HUES64 (cell line): ENCODE data around the gene KRTAP10-8.
"Not testable (repeated sequence)": the region's sequence is repeated elsewhere in the genome, so short reads cannot be mapped to it uniquely, and the experiment has no call there.

Experiments used
- H3K27ac ChIP-seq: 2 replicates; pipeline ENCODE4 v1.7.0; 2013; ENCODE audit warnings: low read depth, low read length, inconsistent platforms
- H3K27me3 ChIP-seq: 2 replicates; pipeline ENCODE4 v1.6.1; 2013; ENCODE audit warnings: mild to moderate bottlenecking, low read length; ENCODE audit not compliant: insufficient read depth
- H3K36me3 ChIP-seq: 2 replicates; pipeline ENCODE4 v1.6.1; 2013; ENCODE audit warnings: mild to moderate bottlenecking, low read length; ENCODE audit not compliant: insufficient read depth
- H3K4me1 ChIP-seq: 2 replicates; pipeline ENCODE4 v1.6.1; 2013; ENCODE audit warnings: mild to moderate bottlenecking, low read length, moderate library complexity; ENCODE audit not compliant: insufficient read depth
- H3K4me3 ChIP-seq: 2 replicates; pipeline ENCODE4 v1.5.1; 2013; ENCODE audit warnings: mild to moderate bottlenecking, low read length, moderate library complexity
- H3K9ac ChIP-seq: 2 replicates; pipeline ENCODE4 v1.6.1; 2013; ENCODE audit warnings: mild to moderate bottlenecking, low read depth, low read length
- H3K9me3 ChIP-seq: 2 replicates; pipeline ENCODE4 v1.6.1; 2013; ENCODE audit warnings: low read depth, low read length; ENCODE audit not compliant: insufficient read depth
- WGBS: fragments of 150-250, 120-280 bp; methylation state at CpG from one replicate; pipeline ENCODE4 v1.1.7; 2013; ENCODE audit warnings: missing lambda C conversion rate; 5-methylcytosine and 5-hydroxymethylcytosine counted together

Gene KRTAP10-8

DNA sequence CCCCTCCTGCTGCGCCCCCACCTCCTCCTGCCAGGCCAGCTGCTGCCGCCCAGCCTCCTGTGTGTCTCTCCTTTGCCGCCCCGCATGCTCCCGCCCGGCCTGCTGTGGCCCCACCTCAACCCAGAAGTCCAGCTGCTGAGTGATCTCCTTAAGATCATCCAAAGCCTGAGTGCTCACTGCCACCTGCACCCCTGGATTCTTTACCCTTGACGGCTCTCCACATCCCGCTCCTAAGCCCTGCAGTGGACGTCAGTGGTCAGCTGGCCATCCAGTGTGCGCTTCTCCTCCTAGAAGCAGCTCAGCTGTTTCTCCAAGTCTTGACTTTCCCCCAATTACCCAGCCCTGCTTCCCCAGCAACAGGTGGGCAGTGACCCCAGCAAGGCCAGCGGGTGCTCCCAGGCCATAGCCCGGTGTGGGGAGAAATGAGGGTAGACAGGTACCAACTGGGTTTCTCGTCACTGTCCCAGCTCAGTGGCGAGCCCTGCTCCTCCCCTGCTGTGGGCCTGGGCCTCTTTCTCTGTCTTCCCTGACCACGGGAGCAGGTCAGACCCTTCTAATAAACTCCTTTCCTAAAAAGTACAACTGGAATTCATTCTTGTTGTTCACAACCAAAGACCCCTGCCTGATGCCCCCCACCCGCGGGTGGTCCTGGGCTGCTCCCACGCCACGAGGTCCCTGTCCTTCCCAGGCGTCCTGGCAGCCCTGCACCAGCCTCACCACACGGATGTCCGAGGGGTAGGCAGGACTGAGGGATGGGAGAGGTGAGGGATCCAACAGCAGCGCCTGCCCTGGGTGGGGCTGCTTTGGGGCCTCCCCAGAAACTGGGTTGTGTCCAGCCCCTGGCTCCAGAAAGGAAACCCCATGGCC is 10.1 kb upstream of the KRTAP10-8 start:
- Histone ChIP-seq H3K36me3 (no peaks in the 10 kb centered on the region), H3K9me3 (peaks cover 3% of the 10 kb centered on the region; the same call in 1 of the 2 replicates), H3K27me3 (no peaks in the 10 kb centered on the region), H3K4me3 (no peak overlapping the region), H3K27ac (no peak overlapping the region), H3K4me1 (peaks cover 13% of the 10 kb centered on the region), H3K9ac (no peak overlapping the region)
- 87% methylated on average over 23 of the region's 23 CpGs for WGBS

DNA sequence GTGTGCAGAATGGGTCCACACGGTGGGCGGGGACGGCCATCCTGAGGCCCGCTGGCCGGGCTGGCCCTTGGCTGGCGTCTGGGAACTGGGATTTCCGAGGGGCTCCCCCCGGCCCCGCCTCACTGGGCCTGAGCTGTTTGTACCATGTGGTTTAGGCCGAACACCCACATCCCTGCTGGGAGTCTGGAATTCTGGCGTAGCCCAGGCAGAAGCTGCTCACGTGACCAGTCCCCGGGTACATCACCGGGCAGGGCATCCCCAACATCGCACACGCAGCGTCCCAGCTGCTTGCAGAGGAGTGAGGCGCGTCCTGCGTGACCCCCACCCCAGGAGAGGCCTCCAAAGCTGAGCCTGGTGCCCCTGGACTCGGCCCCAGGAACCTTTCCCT is 9.4 kb upstream of the KRTAP10-8 start:
- H3K36me3 ChIP-seq: no peaks in the 10 kb centered on the region
- H3K4me3 ChIP-seq: no peak overlapping the region
- H3K9me3 ChIP-seq: peaks cover 3% of the 10 kb centered on the region; the same call in 1 of the 2 replicates
- no peak overlapping the region for H3K9ac ChIP-seq
- H3K4me1 ChIP-seq: peaks cover 12% of the 10 kb centered on the region
- 88% methylated on average over 20 of the region's 21 CpGs for WGBS
- H3K27ac ChIP-seq: no peak overlapping the region
- H3K27me3 ChIP-seq: no peaks in the 10 kb centered on the region

DNA sequence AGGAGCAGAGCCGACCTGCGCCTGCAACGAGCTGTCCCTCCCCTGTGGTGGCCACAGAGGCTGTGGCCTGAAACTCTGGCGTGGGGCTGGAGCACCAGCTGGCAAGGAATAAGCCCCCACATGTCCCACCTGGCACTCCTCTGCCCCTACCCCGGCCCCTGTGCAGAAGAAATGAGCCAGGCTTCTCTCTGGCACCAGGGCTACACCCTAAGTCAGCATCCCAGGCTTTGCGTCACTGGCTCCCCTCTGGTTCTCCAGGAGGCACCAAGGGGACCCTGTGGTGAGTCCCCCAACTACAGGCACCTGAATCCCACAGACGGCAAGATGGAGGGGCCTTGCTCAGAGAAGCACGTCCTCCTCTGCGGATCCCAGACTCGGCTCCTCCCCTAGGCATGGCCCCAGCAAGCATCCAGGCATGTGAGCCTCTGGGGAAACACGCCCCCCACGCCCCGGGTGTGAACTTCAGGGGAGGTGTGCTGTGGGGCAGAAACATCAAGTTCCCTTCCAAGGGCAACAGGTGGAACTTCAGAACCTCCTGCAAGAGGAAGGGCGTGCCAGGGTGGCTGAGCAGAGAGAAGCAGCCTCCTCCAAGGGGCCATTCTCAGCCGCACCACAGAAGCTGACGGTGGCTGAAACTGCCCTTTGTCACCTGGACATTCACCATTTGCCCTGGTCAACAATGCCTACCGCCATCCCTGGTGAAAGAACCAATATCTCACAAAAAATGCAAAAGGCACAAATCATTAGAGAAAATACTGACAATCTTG is 8.6 kb upstream of the KRTAP10-8 start:
- H3K4me3 ChIP-seq: no peak overlapping the region
- H3K27ac ChIP-seq: no peak overlapping the region
- H3K27me3 ChIP-seq: no peaks in the 10 kb centered on the region
- no peaks in the 10 kb centered on the region for H3K36me3 ChIP-seq
- peaks cover 3% of the 10 kb centered on the region; the same call in 1 of the 2 replicates for H3K9me3 ChIP-seq
- H3K4me1 ChIP-seq: peaks cover 5% of the 10 kb centered on the region
- H3K9ac ChIP-seq: no peak overlapping the region
- 68% methylated on average over 17 of the region's 17 CpGs for WGBS

DNA sequence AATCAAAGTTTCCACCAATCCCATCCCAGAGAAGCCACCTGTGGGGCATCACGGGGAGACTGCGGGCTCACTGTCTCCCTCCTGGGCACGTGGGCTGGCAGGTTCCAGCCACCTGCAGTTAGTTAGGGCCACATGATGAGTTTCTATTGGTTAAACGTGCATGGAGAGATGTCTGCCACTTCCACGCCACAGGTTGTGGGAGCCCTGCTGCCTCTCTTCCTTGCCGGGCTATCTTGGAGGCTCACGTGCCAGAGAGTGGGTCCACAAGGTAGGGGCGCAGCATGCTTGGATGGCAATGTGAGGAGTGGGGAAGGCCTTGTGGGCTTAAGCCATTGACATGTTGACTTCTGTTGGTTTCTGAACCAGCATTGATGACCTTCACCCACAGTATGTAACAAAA is 8.0 kb upstream of the KRTAP10-8 start:
- Histone ChIP-seq H3K4me1 (no peaks in the 10 kb centered on the region), H3K9me3 (peaks cover 3% of the 10 kb centered on the region; the same call in 1 of the 2 replicates), H3K4me3 (no peak overlapping the region), H3K27ac (no peak overlapping the region), H3K9ac (no peak overlapping the region), H3K27me3 (no peaks in the 10 kb centered on the region), H3K36me3 (no peaks in the 10 kb centered on the region)
- 94% methylated on average over 8 of the region's 8 CpGs for WGBS

DNA sequence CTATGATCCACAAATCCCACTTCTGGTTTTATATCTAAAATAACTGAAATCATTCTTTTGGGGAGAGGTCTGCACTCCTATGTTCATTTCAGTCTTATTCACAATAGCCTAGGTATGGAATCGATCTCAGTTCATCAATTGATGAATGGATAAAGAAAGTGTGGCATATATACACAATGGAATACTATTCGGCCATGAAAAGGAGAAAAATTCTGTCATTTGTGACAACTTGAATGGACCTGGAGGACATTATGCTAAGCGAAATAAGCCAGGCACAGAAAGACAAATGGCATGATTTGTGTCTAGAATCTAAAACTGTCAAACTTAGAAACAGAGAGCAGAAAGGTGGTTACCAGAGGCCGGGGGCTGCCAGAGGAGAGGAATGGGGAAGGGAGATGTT is 5.4 kb upstream of the KRTAP10-8 start:
- H3K4me1 ChIP-seq: no peaks in the 10 kb centered on the region
- H3K4me3 ChIP-seq: no peak overlapping the region
- no peak overlapping the region for H3K27ac ChIP-seq
- H3K27me3 ChIP-seq: no peaks in the 10 kb centered on the region
- peaks cover 13% of the 10 kb centered on the region for H3K9me3 ChIP-seq
- H3K36me3 ChIP-seq: no peaks in the 10 kb centered on the region
- WGBS: 91% methylated on average over 4 of the region's 4 CpGs
- H3K9ac ChIP-seq: no peak overlapping the region

DNA sequence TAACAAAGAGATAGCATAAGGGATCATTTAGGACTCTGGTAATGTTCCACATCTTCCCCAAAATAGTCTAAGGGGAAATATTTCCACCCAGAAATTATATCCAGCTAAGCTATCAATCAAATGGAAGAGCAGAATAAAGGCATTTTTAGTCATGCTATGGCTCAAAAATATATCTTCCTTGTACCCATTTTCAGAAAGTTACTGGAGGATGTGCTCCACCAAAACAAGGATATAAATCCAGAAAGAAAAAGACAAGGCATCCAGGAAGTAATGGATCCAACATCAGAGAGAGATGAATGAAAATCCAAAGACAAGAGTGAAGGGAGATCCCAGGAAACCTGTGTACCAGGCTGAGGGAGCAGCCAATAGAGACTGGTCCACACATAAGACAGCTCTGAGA is 2.7 kb upstream of the KRTAP10-8 start:
- Histone ChIP-seq H3K9me3 (peaks cover 17% of the 10 kb centered on the region), H3K4me3 (no peak overlapping the region), H3K9ac (no peak overlapping the region), H3K27ac (no peak overlapping the region), H3K36me3 (no peaks in the 10 kb centered on the region), H3K27me3 (no peaks in the 10 kb centered on the region), H3K4me1 (no peaks in the 10 kb centered on the region)

DNA sequence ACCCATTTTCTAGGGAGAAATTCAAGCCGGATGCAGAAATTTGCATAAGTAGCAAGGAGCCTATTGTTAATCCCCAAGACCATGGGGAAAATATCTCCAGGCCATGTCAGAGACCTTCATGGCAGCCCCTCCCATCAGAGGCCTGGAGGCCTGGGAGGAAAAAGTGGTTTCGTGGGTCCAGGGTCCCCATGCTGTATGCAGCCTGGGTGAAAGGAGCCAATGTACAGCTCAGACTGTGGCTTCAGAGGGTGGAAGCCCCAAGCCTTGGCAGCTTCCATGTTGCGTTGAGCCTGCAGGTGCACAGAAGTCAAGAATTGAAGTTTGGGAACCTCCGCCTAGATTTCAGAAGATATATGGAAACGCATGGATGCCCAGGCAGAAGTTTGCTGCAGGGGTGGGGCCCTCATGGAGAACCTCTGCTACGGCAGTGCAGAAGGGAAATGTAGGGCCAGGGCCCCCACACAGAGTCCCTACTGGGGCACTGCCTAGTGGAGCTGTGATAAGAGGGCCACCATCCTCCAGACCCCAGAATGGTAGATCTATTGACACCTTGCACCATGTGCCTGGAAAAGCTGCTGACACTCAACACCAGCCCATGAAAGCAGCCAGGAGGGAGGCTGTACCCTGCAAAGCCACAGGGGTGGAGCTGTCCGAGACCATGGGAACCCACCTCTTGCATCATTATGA is 1.6 kb upstream of the KRTAP10-8 start:
- H3K4me3 ChIP-seq, H3K27ac ChIP-seq, H3K36me3 ChIP-seq, H3K9ac ChIP-seq, H3K27me3 ChIP-seq, H3K4me1 ChIP-seq: not testable (repeated sequence)
- 94% methylated on average over 7 of the region's 7 CpGs for WGBS
- H3K9me3 ChIP-seq: peaks cover 17% of the 10 kb centered on the region

DNA sequence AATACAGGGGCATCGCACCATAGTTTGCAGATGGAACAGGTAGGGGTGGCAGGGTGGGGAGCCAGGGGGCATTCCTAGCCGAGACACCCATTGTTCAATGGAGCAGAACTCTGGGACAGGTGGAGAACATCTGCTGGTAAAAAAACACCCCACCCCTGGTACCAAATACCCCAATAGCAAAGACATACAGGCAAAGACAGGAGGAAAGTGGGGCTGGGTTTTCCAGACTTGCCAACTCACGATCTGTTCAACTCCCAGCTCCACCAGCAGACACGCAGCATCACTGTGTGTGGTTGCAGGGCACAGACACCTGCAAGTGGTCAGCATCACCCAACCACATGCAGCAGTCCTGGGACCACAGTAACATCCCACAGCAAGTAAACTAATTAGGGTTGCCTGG is 328 bp upstream of the KRTAP10-8 start:
- H3K9ac ChIP-seq: no peak overlapping the region
- no peaks in the 10 kb centered on the region for H3K27me3 ChIP-seq
- no peak overlapping the region for H3K4me3 ChIP-seq
- peaks cover 15% of the 10 kb centered on the region for H3K9me3 ChIP-seq
- no peak overlapping the region for H3K27ac ChIP-seq
- no peaks in the 10 kb centered on the region for H3K36me3 ChIP-seq
- WGBS: 83% methylated on average over 4 of the region's 4 CpGs
- no peaks in the 10 kb centered on the region for H3K4me1 ChIP-seq

DNA sequence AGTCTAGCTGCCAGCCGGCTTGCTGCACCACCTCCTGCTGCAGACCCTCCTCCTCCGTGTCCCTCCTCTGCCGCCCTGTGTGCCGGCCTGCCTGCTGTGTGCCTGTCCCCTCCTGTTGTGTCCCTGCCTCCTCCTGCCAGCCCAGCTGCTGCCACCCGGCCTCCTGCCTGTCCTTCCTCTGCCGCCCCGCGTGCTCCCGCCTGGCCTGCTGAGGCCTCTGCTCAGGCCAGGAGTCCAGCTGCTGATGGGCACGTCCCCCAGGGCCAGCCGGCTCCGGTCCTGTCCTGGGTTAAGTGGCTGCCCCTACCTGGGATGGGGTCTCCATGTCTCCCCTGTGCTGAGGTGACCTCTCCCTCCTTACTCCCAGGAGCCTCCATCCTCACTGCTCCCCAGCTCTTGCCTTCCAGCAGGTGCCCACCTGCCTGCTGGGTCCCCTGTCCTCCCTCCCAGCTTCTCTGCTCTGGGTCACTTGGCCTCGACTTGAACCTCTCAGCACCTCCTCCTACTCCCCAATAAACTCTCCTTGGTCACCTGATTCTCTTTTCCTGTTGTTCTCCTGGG is 870 bp downstream of the KRTAP10-8 start:
- H3K4me3 ChIP-seq: no peak overlapping the region
- no peaks in the 10 kb centered on the region for H3K4me1 ChIP-seq
- H3K27me3 ChIP-seq: no peaks in the 10 kb centered on the region
- WGBS: 91% methylated on average over 13 of the region's 13 CpGs
- H3K27ac ChIP-seq: no peak overlapping the region
- H3K36me3 ChIP-seq: no peaks in the 10 kb centered on the region
- H3K9me3 ChIP-seq: peaks cover 14% of the 10 kb centered on the region
- no peak overlapping the region for H3K9ac ChIP-seq

DNA sequence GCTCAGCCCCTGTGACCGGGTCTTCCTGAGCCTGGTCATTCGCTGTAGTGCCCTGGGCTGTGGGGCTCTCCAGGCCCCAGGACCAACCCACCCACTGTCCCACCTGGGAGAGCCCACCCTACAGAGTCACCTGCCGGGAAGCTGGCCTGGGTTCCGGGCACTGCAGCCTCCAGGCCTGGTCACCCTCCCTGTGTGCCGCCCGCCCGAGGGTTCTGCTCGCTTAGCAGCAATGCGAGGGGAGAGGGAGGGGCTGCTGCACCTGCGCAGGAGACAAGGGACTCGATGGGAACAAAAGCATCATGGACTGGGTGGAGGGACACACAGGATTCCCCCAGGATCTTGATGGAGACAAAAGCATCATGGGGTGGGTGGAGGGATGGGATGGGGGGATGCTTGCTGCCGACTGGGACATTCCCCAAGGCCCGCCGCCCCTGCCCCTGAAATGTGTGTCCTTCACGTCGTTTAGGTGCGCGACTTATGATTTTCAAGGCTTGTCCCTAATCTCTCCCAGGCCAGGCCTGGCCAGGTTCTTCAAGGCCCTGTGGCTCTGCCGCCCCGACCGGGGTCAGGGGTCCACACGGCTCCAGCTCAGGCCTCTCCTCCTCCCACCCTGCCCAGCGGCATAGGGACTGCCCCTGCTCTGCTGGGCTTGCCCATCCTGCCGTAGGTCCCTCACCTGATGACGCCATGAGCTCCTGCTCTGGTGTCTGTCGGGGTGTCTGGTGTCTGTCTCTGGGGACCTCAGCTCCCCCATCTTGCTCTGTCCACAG is 1.7 kb downstream of the KRTAP10-8 start:
- Histone ChIP-seq H3K9ac (no peak overlapping the region), H3K36me3 (no peaks in the 10 kb centered on the region), H3K9me3 (peaks cover 14% of the 10 kb centered on the region), H3K4me3 (no peak overlapping the region), H3K4me1 (no peaks in the 10 kb centered on the region), H3K27me3 (no peaks in the 10 kb centered on the region), H3K27ac (no peak overlapping the region)
- WGBS: 94% methylated on average over 26 of the region's 26 CpGs
